ENCODE results near the gene TAF4.

DNA sequence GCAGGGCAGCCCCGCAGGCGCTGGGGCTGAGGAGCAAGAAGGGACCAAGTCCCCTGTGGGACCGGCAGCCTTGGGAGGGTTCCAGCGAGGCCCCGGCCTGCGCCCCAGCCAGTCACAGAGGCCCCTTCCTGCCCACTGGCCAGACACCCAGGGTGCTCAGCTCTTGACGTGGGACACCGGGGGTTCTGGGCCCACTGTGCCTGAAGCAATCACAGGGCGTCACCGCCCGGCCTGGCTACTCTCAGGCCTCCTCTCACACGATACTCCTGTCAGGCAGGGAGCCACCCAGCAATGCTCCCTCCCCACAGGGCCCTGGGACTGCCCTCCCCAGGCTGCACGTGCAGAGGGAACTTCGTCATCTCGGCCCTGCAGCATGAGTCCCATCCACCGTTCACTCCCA is 14.5 kb downstream of the TAF4 start:
- TF ChIP-seq, protein P1, sequence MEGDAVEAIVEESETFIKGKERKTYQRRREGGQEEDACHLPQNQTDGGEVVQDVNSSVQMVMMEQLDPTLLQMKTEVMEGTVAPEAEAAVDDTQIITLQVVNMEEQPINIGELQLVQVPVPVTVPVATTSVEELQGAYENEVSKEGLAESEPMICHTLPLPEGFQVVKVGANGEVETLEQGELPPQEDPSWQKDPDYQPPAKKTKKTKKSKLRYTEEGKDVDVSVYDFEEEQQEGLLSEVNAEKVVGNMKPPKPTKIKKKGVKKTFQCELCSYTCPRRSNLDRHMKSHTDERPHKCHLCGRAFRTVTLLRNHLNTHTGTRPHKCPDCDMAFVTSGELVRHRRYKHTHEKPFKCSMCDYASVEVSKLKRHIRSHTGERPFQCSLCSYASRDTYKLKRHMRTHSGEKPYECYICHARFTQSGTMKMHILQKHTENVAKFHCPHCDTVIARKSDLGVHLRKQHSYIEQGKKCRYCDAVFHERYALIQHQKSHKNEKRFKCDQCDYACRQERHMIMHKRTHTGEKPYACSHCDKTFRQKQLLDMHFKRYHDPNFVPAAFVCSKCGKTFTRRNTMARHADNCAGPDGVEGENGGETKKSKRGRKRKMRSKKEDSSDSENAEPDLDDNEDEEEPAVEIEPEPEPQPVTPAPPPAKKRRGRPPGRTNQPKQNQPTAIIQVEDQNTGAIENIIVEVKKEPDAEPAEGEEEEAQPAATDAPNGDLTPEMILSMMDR (conservative IDR thresholded peaks at IDR 0.05 in 1 of 2, IDR thresholded peaks at IDR 0.05 in 1 of 2; ENCODE audit: low read depth in 1 of 2, low read length in 2 of 2) = no peak
- no peak for TF ChIP-seq EZH2 (IDR thresholded peaks at IDR 0.05; ENCODE audit: low read length, missing control alignments)

All from fibroblast of lung (primary cell).